Loucy (cell line): ENCODE data around the gene CSNK1G2.

Source experiments
- EZH2phosphoT487 ChIP-seq: fragments of 200-600 bp; IDR thresholded peaks from 2 replicates; pipeline ENCODE4 v1.6.1; 2018; ENCODE audit warnings: antibody characterized with exemption, mild to moderate bottlenecking, moderate library complexity, borderline replicate concordance
- TF ChIP-seq, protein P1 (sequence below): fragments of 200-600 bp; sonication (generic); conservative IDR thresholded peaks from 2 replicates; pipeline ENCODE4 v1.5.1; 2014; ENCODE audit warnings: mild to moderate bottlenecking, antibody characterized with exemption, low read length

DNA sequence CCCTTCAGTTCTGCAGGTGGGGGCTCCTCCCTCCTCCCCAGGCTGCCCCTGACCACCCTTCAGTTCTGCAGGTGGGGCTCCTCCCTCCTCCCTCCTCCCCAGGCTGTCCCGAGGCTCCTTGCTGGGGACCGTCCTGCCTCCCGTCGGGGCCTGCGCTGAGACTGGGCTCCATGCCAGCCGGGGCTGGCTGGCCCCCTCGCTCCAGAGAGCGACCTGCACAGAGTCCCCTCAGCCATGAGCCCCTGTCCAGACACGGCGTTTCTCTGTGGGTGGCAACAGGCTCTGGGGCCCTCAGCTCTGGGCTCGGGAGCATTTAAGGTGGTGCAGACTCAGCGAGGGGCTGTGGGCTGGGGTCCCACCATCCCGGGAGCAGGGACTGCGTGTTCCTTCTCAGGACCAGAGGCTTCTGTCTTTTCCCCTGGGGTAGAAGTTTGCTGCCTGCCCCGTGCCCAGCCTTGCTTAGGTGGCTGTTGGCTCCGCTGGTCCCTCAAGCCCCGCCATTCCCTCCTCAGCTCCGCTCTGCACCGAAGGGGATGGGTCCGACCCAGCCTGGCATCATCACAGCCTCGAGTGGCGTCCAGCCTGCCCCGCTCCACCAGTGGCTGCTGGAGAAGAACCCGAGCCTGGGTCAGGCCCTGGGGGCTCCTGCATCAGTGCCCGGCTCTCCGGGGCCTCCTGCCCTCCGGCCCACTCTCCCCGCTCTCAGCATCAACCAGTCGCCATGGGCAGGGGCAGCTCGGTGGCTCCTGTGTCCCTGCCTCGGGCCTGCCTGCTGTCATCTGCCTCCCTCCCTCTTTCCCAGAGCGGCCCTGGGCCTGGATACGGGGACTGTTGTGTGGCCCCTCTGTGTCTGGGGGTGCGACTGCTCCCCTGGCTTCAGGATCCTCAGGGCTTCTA is 27.6 kb downstream of the CSNK1G2 start:
- TF ChIP-seq, protein P1, sequence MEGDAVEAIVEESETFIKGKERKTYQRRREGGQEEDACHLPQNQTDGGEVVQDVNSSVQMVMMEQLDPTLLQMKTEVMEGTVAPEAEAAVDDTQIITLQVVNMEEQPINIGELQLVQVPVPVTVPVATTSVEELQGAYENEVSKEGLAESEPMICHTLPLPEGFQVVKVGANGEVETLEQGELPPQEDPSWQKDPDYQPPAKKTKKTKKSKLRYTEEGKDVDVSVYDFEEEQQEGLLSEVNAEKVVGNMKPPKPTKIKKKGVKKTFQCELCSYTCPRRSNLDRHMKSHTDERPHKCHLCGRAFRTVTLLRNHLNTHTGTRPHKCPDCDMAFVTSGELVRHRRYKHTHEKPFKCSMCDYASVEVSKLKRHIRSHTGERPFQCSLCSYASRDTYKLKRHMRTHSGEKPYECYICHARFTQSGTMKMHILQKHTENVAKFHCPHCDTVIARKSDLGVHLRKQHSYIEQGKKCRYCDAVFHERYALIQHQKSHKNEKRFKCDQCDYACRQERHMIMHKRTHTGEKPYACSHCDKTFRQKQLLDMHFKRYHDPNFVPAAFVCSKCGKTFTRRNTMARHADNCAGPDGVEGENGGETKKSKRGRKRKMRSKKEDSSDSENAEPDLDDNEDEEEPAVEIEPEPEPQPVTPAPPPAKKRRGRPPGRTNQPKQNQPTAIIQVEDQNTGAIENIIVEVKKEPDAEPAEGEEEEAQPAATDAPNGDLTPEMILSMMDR: no peak
- no peak for TF ChIP-seq EZH2phosphoT487
